ENCODE measurements around the gene THOP1. TPM values are rescaled to one million over a fixed set of nuclear protein-coding genes. Genes with fewer than 3 reads are reported as not detected.

Gene THOP1
- total RNA-seq, 4 donors from 2014 or later: 57.8 to 88.6 (median 74.7) TPM

- intact Hi-C loops (cut with DNase I): loop anchor here (10.0 kb wide), 1 partner anchor 823 kb away; no protein-coding TSS in a partner anchor
- Histone ChIP-seq H3K36me3 (peaks cover 0 to 97% (median 9%) of the 10 kb centered on the region in 3 donors), H3K27ac (no peak overlapping the region), H3K4me1 (peaks cover 0 to 22% (median 0%) of the 10 kb centered on the region in 3 donors), H3K9me3 (no peaks in the 10 kb centered on the region), H3K4me3 (no peak overlapping the region), H3K27me3 (no peaks in the 10 kb centered on the region)
- TF ChIP-seq POLR2A (IDR thresholded peaks at IDR 0.05): no peak
- TF ChIP-seq, protein P1, sequence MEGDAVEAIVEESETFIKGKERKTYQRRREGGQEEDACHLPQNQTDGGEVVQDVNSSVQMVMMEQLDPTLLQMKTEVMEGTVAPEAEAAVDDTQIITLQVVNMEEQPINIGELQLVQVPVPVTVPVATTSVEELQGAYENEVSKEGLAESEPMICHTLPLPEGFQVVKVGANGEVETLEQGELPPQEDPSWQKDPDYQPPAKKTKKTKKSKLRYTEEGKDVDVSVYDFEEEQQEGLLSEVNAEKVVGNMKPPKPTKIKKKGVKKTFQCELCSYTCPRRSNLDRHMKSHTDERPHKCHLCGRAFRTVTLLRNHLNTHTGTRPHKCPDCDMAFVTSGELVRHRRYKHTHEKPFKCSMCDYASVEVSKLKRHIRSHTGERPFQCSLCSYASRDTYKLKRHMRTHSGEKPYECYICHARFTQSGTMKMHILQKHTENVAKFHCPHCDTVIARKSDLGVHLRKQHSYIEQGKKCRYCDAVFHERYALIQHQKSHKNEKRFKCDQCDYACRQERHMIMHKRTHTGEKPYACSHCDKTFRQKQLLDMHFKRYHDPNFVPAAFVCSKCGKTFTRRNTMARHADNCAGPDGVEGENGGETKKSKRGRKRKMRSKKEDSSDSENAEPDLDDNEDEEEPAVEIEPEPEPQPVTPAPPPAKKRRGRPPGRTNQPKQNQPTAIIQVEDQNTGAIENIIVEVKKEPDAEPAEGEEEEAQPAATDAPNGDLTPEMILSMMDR (IDR thresholded peaks at IDR 0.05): no peak
- 95 to 96% methylated on average over 14 to 16 of the region's 16 CpGs for WGBS, 2 donors
- DNase-seq: no peak
Measured at GRCh38 chr19:2798158-2798685, 12.9 kb downstream of the THOP1 start.

DNA sequence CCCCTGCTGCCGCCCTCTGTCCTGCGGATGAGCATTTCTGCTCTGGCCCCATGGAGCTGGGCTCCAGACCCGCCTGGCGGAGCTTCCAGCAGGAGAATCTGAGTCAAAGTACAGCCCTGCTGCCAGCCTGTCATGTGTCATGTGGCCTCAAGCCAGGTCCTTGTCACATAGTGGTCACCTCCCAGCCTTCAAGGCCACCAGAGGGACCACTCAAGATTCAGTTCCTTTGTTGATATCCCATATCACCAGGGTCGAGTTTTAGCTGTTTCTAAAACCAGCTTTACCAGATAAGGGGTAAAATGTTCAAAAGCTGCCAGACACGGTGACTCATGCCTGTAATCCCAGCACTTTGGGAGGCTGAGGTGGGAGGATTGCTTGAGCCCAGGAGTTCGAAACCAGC, 13.4 kb downstream of the THOP1 start:
- TF ChIP-seq POLR2A (IDR thresholded peaks at IDR 0.05): no peak
- TF ChIP-seq, protein P1 (IDR thresholded peaks at IDR 0.05): no peak

GRCh38 chr19:2799273-2800020, 14.1 kb downstream of the THOP1 start:
- H3K4me3 ChIP-seq: no peak overlapping the region
- no peaks in the 10 kb centered on the region for H3K27me3 ChIP-seq
- TF ChIP-seq, protein P1 (IDR thresholded peaks at IDR 0.05): no peak
- no peak for TF ChIP-seq POLR2A (IDR thresholded peaks at IDR 0.05)
- peaks cover 0 to 22% (median 0%) of the 10 kb centered on the region in 3 donors for H3K4me1 ChIP-seq
- 89 to 92% methylated on average over 9 to 19 of the region's 41 CpGs for WGBS, 2 donors
- peaks cover 0 to 96% (median 9%) of the 10 kb centered on the region in 3 donors for H3K36me3 ChIP-seq
- no peaks in the 10 kb centered on the region for H3K9me3 ChIP-seq
- intact Hi-C loops (cut with DNase I): loop anchor here (10.0 kb wide), 1 partner anchor 825 kb away; no protein-coding TSS in a partner anchor
- H3K27ac ChIP-seq: no peak overlapping the region
- no peak for DNase-seq

More for the DNA sequence above, 13.4 kb downstream of the THOP1 start:
- no peak overlapping the region for H3K4me3 ChIP-seq
- H3K27ac ChIP-seq: no peak overlapping the region
- H3K4me1 ChIP-seq: peaks cover 0 to 22% (median 0%) of the 10 kb centered on the region in 3 donors
- 87 to 100% methylated on average over 2 to 7 of the region's 7 CpGs for WGBS, 2 donors
- peaks cover 0 to 96% (median 9%) of the 10 kb centered on the region in 3 donors for H3K36me3 ChIP-seq
- intact Hi-C loops (cut with DNase I): loop anchor here (10.0 kb wide), 1 partner anchor 824 kb away; no protein-coding TSS in a partner anchor
- no peaks in the 10 kb centered on the region for H3K27me3 ChIP-seq
- no peak for DNase-seq
- no peaks in the 10 kb centered on the region for H3K9me3 ChIP-seq

GRCh38 chr19:2800506-2800905, 15.2 kb downstream of the THOP1 start:
- TF ChIP-seq POLR2A (IDR thresholded peaks at IDR 0.05): no peak
- TF ChIP-seq, protein P1 (IDR thresholded peaks at IDR 0.05): no peak
- intact Hi-C loops (cut with DNase I): no loop called here
- WGBS, 2 donors: 89 to 93% methylated on average over 7 to 9 of the region's 22 CpGs
- no peaks in the 10 kb centered on the region for H3K9me3 ChIP-seq
- peaks cover 8 to 95% (median 9%) of the 10 kb centered on the region in 3 donors for H3K36me3 ChIP-seq
- H3K27me3 ChIP-seq: no peaks in the 10 kb centered on the region
- no peak for DNase-seq
- H3K4me3 ChIP-seq: no peak overlapping the region
- H3K4me1 ChIP-seq: peaks cover 0 to 13% (median 0%) of the 10 kb centered on the region in 3 donors
- H3K27ac ChIP-seq: no peak overlapping the region

DNA sequence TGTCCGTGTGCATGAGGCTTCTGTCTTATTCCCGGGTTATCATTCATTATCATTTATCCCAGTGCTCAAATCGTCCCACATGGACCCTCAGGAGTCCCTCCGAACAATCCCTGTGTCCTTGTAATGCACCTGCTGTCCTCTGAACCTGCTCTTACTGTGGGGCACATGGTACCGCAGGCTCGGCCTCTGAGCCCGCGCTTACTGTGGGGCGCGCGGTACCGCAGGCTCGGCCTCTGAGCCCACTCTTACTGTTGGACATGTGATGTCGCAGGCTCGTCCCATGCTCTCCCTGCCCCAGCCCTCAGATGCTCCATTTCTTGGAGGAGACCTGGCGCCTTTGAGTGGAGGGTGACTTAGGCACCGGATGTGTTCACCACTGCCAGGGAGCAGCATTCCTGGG, 17.5 kb downstream of the THOP1 start:
- no peak for TF ChIP-seq POLR2A (IDR thresholded peaks at IDR 0.05)
- TF ChIP-seq, protein P1 (IDR thresholded peaks at IDR 0.05): no peak
- no peak overlapping the region for H3K27ac ChIP-seq
- no peak for DNase-seq
- H3K27me3 ChIP-seq: no peaks in the 10 kb centered on the region
- H3K4me1 ChIP-seq: no peaks in the 10 kb centered on the region
- intact Hi-C loops (cut with DNase I): no loop called here
- WGBS, 2 donors: 94 to 98% methylated on average over 12 to 13 of the region's 17 CpGs
- peaks cover 4 to 96% (median 9%) of the 10 kb centered on the region in 3 donors for H3K36me3 ChIP-seq
- H3K9me3 ChIP-seq: no peaks in the 10 kb centered on the region
- H3K4me3 ChIP-seq: no peak overlapping the region

Measured in esophagus squamous epithelium (tissue), 5 donors.